Muscle of arm (tissue), 12 donors: ENCODE data around the gene CDC20B. TPM values are rescaled to one million over a fixed set of nuclear protein-coding genes. Genes with fewer than 3 reads are reported as not detected.
"Not testable (repeated sequence)": the region's sequence is repeated elsewhere in the genome, so short reads cannot be mapped to it uniquely, and the experiment has no call there.

ENCODE experiments used
- DNase-seq: peaks from one replicate; pipeline ENCODE4 v3.0.0-alpha.2; 2013
- polyA plus RNA-seq, 12 donors: library from polyadenylated mRNA; unstranded; fragments of 120-200 nt; gene quantifications; one replicate each; pipeline ENCODE4 v1.2.1, GENCODE V29; 2013; ENCODE audit not compliant: insufficient read length in 12 of 12

Gene CDC20B
- polyA plus RNA-seq, 12 donors = 0.07 to 0.14 (median 0.10) TPM; not detected in 7

GRCh38 chr5:55160493-55161209, 12.3 kb downstream of the CDC20B start:
- DNase-seq = peak; percentile 92

- peak; percentile 88 for DNase-seq
Measured at GRCh38 chr5:55159763-55160492, 13.0 kb downstream of the CDC20B start, which contains the start of gene GPX8. Gene GPX8 (plus strand): TSS chr5:55160171. CDS start chr5:55160193, 22 bp downstream.

GRCh38 chr5:55154873-55155272, 18.1 kb downstream of the CDC20B start:
- DNase-seq = no peak

GRCh38 chr5:55151923-55152842, 20.8 kb downstream of the CDC20B start:
- DNase-seq = no peak

- no peak for DNase-seq
Measured at GRCh38 chr5:55149308-55149795, 23.6 kb downstream of the CDC20B start.

GRCh38 chr5:55146543-55147151, 26.3 kb downstream of the CDC20B start:
- DNase-seq = peak; percentile 81

- DNase-seq = no peak
Measured at GRCh38 chr5:55146080-55146479, 26.9 kb downstream of the CDC20B start.

GRCh38 chr5:55143624-55144023, 29.4 kb downstream of the CDC20B start:
- no peak for DNase-seq

- DNase-seq = no peak
Measured at GRCh38 chr5:55141945-55142690, 30.9 kb downstream of the CDC20B start.

GRCh38 chr5:55140908-55141665, 31.9 kb downstream of the CDC20B start:
- no peak for DNase-seq

- no peak for DNase-seq
Measured at GRCh38 chr5:55136521-55136920, 36.5 kb downstream of the CDC20B start.

- no peak for DNase-seq
Measured at GRCh38 chr5:55134053-55134722, 38.8 kb downstream of the CDC20B start.

GRCh38 chr5:55123365-55123764, 49.6 kb downstream of the CDC20B start:
- DNase-seq = no peak

GRCh38 chr5:55114061-55114460, 58.9 kb downstream of the CDC20B start:
- no peak for DNase-seq

- no peak for DNase-seq
Measured at GRCh38 chr5:55113327-55113726, 59.6 kb downstream of the CDC20B start.

GRCh38 chr5:55110217-55110616, 62.8 kb downstream of the CDC20B start:
- no peak for DNase-seq

GRCh38 chr5:55108661-55109060, 64.3 kb downstream of the CDC20B start:
- no peak for DNase-seq

- DNase-seq = not testable (repeated sequence)
Measured at GRCh38 chr5:55105976-55106375, 67.0 kb downstream of the CDC20B start.
